Naive B cell (primary cell): Measurements from ENCODE around the gene LPO. TPM values are rescaled to one million over a fixed set of nuclear protein-coding genes. Genes with fewer than 3 reads are reported as not detected.

Experiments used
- ATAC-seq, 2 donors: fragments of 150-1000 bp; cut with Tn5 transposase; 2 replicates each; pipeline ENCODE4 v1.10.0; 2021; ENCODE audit warnings: low read depth in 2 of 2, mild to moderate bottlenecking in 2 of 2, moderate library complexity in 2 of 2
- DNase-seq: peaks from one replicate; pipeline ENCODE4 v3.0.0; 2022
- H3K27ac Mint-ChIP-seq, 6 donors: one replicate each; pipeline ENCODE4 v1.8.0; 2020 to 2022; ENCODE audit warnings: mild to moderate bottlenecking in 6 of 6, mixed read lengths in 6 of 6, moderate library complexity in 5 of 6, inconsistent platforms in 2 of 6
- H3K27me3 Mint-ChIP-seq, 3 donors: one replicate each; pipeline ENCODE4 v1.8.0; 2021 to 2022; ENCODE audit warnings: mixed read lengths in 3 of 3, mild to moderate bottlenecking in 1 of 3
- H3K36me3 Mint-ChIP-seq, 2 donors: one replicate each; pipeline ENCODE4 v1.8.0; 2020 to 2022; ENCODE audit warnings: mixed read lengths in 2 of 2, inconsistent platforms in 1 of 2, mild to moderate bottlenecking in 1 of 2
- H3K4me1 Mint-ChIP-seq, 3 donors: one replicate each; pipeline ENCODE4 v1.8.0; 2020 to 2022; ENCODE audit warnings: mixed read lengths in 3 of 3, inconsistent platforms in 1 of 3, mild to moderate bottlenecking in 1 of 3, moderate library complexity in 1 of 3
- H3K4me3 Mint-ChIP-seq, 8 donors: one replicate each; pipeline ENCODE4 v1.8.0; 2020 to 2022; ENCODE audit warnings: mild to moderate bottlenecking in 8 of 8, mixed read lengths in 8 of 8, moderate library complexity in 8 of 8, inconsistent platforms in 2 of 8
- H3K9me3 Mint-ChIP-seq, 7 donors: one replicate each; pipeline ENCODE4 v1.8.0; 2020 to 2022; ENCODE audit warnings: mixed read lengths in 7 of 7, mild to moderate bottlenecking in 5 of 7, inconsistent platforms in 2 of 7, moderate library complexity in 1 of 7
- polyA plus RNA-seq, 6 donors: library from polyadenylated mRNA; unstranded; fragments of 300-500 nt; fragmentation: Illumina TruSeq; gene quantifications; one replicate each; pipeline ENCODE4 v1.2.3, GENCODE V29; 2021; ENCODE audit warnings: low read depth in 6 of 6

LPO gene
- polyA plus RNA-seq = not detected

DNA sequence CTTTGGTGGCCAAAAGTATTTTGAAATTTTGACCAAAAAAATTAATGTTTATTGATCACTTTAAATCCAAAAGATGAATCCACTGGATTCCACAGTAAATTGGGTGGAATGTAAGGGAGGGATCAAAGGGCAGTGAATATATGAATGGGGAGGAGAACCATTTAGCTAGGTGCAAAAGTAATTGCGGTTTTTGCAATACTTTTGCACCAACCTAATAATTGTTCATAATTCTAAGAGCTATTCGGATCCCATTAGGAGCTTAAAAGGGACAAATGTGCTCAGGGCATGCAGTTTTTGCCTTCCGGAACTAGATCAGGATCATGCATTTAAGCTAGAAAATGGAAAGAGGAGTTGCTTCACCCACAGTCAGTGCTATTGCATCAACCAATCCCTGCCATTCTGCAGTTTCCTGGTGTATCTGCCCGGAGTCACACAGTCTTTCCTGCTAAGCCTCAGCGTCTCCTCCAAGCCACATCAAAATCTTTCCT, at the start of gene LPO:
LPO (plus strand) TSS at position 438 of the 488 bp plus-strand sequence. CDS start 4,396 bp downstream, outside the sequence.
- H3K27ac Mint-ChIP-seq = peak within 1 kb of the TSS in 1 of 6 donors; percentile 85
- no peaks in the 10 kb centered on the region for H3K9me3 Mint-ChIP-seq
- no peak within 1 kb of the TSS for H3K4me3 Mint-ChIP-seq
- no peak for ATAC-seq
- peaks cover 31 to 56% (median 44%) of the 10 kb centered on the region in 3 donors for H3K27me3 Mint-ChIP-seq
- peaks cover 4 to 12% (median 5%) of the 10 kb centered on the region in 3 donors for H3K4me1 Mint-ChIP-seq
- no peak for DNase-seq
- H3K36me3 Mint-ChIP-seq = no peaks in the 10 kb centered on the region

DNA sequence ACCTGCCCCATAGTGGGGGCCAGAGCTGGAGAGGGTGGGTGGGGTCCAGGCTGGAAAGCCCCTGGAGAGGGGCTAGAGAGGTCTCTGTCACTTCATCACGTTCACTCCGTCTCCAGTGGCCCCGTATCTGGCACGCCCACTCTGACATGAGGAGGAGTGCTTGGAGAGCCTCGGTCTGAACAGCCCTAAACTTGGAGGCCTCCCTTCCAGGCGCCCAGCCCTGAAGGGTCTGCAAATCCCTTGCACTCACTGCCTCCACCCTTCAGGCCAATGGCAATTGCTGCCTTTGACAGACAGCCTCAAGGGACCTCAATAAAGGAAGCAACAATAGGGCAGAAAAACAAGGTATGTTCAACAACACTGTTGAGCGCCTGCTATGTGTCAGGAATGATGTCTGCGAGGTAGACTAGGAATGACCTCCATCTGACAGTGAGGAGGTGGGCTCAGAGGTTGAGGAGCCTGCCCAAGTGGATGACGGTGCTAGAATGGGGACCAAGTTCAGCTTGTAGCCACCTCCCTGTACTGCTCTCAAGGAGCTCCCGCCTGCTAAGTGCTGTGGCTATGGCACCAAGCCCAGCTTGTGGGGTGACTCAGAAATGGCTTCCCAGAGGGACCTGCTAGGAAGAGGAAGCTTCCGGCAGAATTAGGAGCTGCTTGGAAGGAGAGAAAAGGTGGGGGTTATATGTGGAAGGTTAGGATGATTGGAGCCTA, 48.8 kb upstream of the LPO start:
- no peaks in the 10 kb centered on the region for H3K36me3 Mint-ChIP-seq
- H3K27me3 Mint-ChIP-seq = peaks cover 11 to 40% (median 23%) of the 10 kb centered on the region in 3 donors
- peaks cover 9 to 15% (median 9%) of the 10 kb centered on the region in 3 donors for H3K4me1 Mint-ChIP-seq
- DNase-seq = no peak
- no peak overlapping the region for H3K4me3 Mint-ChIP-seq
- ATAC-seq = no peak
- no peaks in the 10 kb centered on the region for H3K9me3 Mint-ChIP-seq
- no peak overlapping the region for H3K27ac Mint-ChIP-seq

DNA sequence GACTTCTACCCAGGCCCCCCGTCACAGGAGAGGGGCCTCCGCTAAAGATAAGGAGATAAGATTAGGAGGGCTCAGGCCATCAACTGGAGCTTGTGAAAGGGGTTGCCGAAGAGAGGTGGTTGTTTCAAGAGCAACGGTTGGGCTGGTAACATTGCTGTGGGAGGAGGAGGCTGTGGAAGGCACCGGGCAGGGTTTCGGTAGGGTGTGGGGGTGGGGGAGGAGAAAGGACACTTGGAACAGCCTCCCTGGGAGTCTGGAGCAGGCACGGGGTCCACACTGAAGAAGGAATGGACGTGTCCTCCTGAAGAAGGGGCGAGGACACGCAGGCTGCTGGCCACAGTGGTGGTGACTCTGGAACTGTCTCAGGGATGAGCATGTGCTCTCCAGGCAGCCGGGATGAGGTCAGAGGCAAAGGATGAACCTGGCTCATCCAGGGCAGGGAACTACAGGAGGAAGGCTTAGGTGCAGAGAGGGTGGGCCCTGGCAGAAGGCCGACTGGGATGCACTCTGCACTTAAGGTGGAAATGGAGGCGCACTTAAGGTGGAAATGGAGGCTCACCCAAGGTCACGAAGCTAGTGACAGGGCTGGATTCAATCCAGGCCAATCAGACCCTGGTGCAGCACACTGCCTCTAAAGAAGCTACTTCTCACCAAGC, 47.0 kb upstream of the LPO start:
- no peak overlapping the region for H3K4me3 Mint-ChIP-seq
- no peak overlapping the region for H3K27ac Mint-ChIP-seq
- H3K27me3 Mint-ChIP-seq = peaks cover 11 to 47% (median 37%) of the 10 kb centered on the region in 3 donors
- no peaks in the 10 kb centered on the region for H3K9me3 Mint-ChIP-seq
- H3K36me3 Mint-ChIP-seq = no peaks in the 10 kb centered on the region
- H3K4me1 Mint-ChIP-seq = peaks cover 0 to 6% (median 2%) of the 10 kb centered on the region in 3 donors
- DNase-seq (no peak), ATAC-seq (no peak)

DNA sequence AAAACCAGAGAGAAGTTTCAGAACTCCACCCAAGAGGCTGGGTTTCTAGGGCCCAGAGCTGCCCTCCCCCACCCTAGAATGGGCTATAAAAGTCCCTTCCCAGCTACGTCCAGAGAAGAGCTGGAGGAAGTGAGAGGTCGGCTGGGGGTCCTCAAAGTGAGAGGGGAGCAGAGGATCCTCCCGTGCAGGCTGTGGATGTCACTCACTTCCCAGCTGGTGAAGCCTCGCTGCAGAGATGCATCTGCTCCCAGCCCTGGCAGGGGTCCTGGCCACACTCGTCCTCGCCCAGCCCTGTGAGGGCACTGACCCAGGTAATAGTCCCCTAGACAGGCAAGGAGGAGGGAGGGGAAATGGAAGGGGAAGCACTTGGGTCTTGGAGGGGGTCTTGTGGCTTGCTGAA, 45.8 kb upstream of the LPO start, which contains the start of gene EPX:
EPX (plus strand) TSS at position 115 of the 400 bp plus-strand sequence; CDS start at position 236, 121 bp downstream.
- peaks cover 0 to 4% (median 0%) of the 10 kb centered on the region in 3 donors for H3K4me1 Mint-ChIP-seq
- H3K36me3 Mint-ChIP-seq = no peaks in the 10 kb centered on the region
- H3K27ac Mint-ChIP-seq = no peak within 1 kb of the TSS
- H3K4me3 Mint-ChIP-seq = no peak within 1 kb of the TSS
- no peak for ATAC-seq
- no peak for DNase-seq
- no peaks in the 10 kb centered on the region for H3K9me3 Mint-ChIP-seq
- H3K27me3 Mint-ChIP-seq = peaks cover 6 to 59% (median 49%) of the 10 kb centered on the region in 3 donors

DNA sequence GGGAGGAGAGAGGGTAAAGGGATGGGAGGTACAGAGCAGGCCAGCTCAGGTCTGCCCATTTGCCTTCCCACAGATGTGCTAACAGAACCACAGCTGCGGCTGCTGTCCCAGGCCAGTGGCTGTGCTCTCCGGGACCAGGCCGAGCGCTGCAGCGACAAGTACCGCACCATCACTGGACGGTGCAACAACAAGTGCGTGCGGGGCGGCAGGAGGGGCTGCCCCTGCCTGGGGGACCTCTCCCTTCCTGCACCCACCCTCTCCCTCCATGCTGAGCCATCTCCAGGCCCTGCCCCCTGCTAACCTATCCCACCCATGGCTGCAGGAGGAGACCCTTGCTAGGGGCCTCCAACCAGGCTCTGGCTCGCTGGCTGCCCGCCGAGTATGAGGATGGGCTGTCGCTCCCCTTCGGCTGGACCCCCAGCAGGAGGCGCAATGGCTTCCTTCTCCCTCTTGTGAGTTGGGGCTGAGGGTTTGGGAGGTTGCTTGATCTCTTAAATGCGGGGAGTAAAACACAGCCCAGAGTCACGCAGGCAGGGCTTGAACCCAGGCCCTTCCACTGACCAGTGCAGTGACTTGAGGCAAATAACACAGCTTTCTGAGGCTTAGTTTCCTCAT, 44.6 kb upstream of the LPO start:
- H3K9me3 Mint-ChIP-seq = no peaks in the 10 kb centered on the region
- H3K27me3 Mint-ChIP-seq = peaks cover 12 to 71% (median 61%) of the 10 kb centered on the region in 3 donors
- H3K36me3 Mint-ChIP-seq = no peaks in the 10 kb centered on the region
- peaks cover 0 to 4% (median 0%) of the 10 kb centered on the region in 3 donors for H3K4me1 Mint-ChIP-seq
- DNase-seq (no peak), ATAC-seq (no peak)
- no peak overlapping the region for H3K4me3 Mint-ChIP-seq
- H3K27ac Mint-ChIP-seq = no peak overlapping the region

DNA sequence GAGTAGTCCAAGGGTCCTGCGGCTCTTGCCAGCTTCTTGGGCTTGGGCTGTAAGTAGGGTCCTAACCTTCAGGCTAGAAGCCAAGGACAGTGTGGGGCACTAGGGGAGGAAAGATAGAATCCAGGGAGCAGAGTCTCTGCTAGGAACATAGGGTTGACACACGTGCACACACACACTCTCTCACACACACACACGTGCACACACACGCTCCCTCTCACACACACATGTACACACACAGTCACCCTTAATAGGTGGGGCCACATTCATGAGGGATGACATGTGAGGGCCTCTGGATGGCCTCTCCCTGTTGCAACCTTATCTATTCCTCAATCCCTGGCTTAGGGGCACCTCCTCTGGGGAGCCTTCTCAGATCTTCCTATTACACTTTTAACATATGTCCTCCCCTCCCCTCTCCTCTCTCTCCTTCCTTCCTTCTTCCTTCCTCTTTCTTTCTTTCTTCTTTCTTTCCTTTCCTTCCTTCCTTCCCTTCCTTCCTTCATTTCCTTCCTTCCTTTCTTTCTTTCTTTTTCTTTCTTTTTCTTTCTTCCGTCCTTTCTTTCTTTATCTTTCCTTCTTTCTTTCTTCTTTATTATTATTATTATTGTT, 42.8 kb upstream of the LPO start:
- no peak for ATAC-seq
- H3K4me1 Mint-ChIP-seq = peaks cover 2 to 10% (median 5%) of the 10 kb centered on the region in 3 donors

DNA sequence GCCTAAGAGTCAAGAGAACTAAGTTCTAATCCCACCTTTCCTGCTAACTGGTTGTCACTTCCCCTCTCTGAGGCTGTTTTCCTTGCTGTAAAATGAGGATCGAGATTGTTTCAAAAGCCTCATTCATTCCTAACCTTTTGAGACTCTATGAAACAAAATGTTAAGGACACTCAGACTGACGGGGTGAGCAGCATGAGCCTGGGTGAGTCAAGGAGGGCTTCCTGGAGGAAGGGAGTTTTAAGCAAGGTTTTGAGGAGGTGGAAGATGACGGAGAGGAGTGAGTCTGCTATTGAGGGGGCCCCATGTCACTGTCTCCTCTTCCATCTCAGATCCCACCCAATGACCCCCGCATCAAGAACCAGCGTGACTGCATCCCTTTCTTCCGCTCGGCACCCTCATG, 41.8 kb upstream of the LPO start:
- Mint-ChIP-seq H3K9me3 (no peaks in the 10 kb centered on the region), H3K36me3 (no peaks in the 10 kb centered on the region), H3K27me3 (peaks cover 11 to 62% (median 51%) of the 10 kb centered on the region in 3 donors), H3K27ac (no peak overlapping the region), H3K4me3 (no peak overlapping the region), H3K4me1 (peaks cover 2 to 10% (median 5%) of the 10 kb centered on the region in 3 donors)
- no peak for ATAC-seq
- no peak for DNase-seq

More for the DNA sequence above, 42.8 kb upstream of the LPO start:
- Mint-ChIP-seq H3K4me3 (no peak overlapping the region), H3K27me3 (peaks cover 11 to 71% (median 60%) of the 10 kb centered on the region in 3 donors), H3K9me3 (no peaks in the 10 kb centered on the region), H3K36me3 (no peaks in the 10 kb centered on the region), H3K27ac (no peak overlapping the region)
- DNase-seq = no peak

DNA sequence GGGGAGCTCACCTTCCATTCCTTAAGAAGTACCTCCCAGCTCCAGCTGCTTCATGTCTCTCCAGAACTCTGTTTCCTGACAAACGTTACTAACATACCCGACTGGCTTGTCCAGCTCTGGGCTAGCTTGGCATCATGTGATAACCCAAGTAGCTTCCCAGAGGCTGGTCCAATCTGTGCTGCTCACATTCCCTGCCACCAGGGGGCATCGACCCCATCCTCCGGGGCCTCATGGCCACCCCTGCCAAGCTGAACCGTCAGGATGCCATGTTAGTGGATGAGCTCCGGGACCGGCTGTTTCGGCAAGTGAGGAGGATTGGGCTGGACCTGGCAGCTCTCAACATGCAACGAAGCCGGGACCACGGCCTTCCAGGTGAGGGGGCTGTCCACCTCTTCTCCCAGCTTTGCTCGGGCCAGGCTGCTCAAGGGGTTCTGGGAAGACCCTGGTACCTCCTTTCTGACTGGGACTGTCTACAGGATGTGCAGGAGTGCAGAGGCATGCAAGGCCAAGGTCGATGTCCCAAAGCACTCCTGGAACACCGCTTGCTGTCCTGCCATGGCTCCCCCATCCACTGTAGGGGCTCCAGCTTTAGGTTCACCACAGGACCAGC, 38.3 kb upstream of the LPO start:
- Mint-ChIP-seq H3K27ac (no peak overlapping the region), H3K9me3 (no peaks in the 10 kb centered on the region), H3K27me3 (peaks cover 11 to 46% (median 45%) of the 10 kb centered on the region in 3 donors), H3K36me3 (no peaks in the 10 kb centered on the region), H3K4me1 (peaks cover 2 to 10% (median 5%) of the 10 kb centered on the region in 3 donors), H3K4me3 (no peak overlapping the region)
- DNase-seq = peak; percentile 33
- ATAC-seq = peak; percentile 68 to 89

DNA sequence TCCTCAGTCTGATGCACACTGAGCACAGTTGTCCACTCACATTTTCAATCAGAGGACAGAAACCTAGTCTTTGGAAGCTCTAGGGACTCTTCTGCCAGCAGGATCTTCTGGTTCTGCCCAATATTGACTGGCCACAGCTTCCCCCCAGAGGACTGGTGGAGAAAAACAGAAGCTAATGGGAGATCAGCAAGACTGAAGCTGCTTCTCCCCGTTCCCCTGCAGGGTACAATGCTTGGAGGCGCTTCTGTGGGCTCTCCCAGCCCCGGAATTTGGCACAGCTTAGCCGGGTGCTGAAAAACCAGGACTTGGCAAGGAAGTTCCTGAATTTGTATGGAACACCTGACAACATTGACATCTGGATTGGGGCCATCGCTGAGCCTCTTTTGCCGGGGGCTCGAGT, 35.5 kb upstream of the LPO start:
- H3K4me3 Mint-ChIP-seq = no peak overlapping the region
- H3K9me3 Mint-ChIP-seq = no peaks in the 10 kb centered on the region
- peaks cover 2 to 6% (median 5%) of the 10 kb centered on the region in 3 donors for H3K4me1 Mint-ChIP-seq
- H3K27me3 Mint-ChIP-seq = peaks cover 10 to 23% (median 20%) of the 10 kb centered on the region in 3 donors
- no peaks in the 10 kb centered on the region for H3K36me3 Mint-ChIP-seq
- no peak for ATAC-seq
- no peak overlapping the region for H3K27ac Mint-ChIP-seq
- no peak for DNase-seq

DNA sequence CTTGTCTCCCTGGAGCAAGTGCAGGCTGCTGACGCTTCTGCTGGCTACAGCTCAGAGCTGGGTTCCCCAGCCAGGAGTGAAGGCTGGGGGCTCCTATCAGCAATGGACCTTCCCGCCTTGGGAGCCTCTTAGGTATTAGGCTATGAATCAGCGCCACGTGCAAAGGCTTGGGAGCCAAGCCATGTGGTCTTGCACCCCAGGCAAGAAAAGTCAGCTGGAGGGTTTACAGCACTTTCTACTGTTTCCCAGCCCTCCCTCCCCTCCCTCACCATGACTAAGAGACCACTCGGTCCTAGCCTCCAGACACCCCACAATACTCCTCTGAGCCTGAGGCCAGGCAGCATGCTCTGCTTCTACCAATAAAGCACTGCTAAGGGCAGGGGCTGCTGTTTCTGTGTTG, 33.6 kb upstream of the LPO start:
- Mint-ChIP-seq H3K36me3 (peaks cover 9% of the 10 kb centered on the region in 2 donors), H3K4me1 (peaks cover 2 to 5% (median 3%) of the 10 kb centered on the region in 3 donors), H3K27ac (no peak overlapping the region), H3K27me3 (peaks cover 4 to 6% (median 6%) of the 10 kb centered on the region in 3 donors), H3K9me3 (no peaks in the 10 kb centered on the region), H3K4me3 (no peak overlapping the region)
- ATAC-seq (no peak), DNase-seq (no peak)

DNA sequence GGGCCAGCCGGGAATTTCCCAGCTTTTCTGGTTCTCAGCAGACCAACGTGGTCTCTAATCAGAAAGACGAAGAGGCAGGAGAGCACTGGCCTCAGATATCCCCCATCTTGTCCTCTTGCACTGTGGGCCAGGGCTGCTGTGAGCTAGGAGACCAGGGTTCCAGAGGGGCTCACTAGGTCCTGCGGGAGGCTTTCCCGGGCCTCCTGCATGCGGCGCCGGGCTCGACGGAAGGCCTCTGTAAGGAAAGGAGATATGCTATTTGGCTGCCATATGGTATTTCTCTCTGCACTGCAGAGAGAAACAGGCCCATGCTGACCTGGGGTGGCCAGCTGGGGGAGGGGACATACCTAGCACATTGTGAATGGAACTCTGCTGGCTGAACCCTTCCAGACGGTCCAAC, 32.4 kb upstream of the LPO start:
- Mint-ChIP-seq H3K9me3 (no peaks in the 10 kb centered on the region), H3K4me1 (no peaks in the 10 kb centered on the region), H3K4me3 (no peak overlapping the region), H3K36me3 (peaks cover 14 to 16% of the 10 kb centered on the region in 2 donors), H3K27ac (no peak overlapping the region), H3K27me3 (no peaks in the 10 kb centered on the region)
- DNase-seq (no peak), ATAC-seq (no peak)

DNA sequence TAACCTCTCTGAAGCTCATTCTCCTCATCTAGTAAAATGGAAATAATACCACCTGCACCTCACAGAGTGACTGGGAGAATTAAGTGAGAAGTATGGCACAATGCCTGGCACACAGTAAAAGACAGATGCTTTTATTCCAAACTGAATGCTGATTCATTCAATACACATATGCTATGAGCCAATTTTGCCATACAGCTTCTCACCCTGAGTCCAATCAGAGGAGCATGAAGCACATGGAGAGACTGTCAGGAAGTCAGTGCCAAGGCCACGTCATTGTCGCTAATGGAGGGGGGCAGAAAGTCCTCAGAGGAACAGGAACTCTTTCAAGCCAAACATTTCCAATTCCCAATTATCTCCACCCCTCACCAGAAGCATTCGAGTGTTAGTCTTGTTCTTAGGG, 30.9 kb upstream of the LPO start:
- H3K27ac Mint-ChIP-seq = no peak overlapping the region
- H3K36me3 Mint-ChIP-seq = peaks cover 14 to 16% of the 10 kb centered on the region in 2 donors
- H3K4me3 Mint-ChIP-seq = no peak overlapping the region

DNA sequence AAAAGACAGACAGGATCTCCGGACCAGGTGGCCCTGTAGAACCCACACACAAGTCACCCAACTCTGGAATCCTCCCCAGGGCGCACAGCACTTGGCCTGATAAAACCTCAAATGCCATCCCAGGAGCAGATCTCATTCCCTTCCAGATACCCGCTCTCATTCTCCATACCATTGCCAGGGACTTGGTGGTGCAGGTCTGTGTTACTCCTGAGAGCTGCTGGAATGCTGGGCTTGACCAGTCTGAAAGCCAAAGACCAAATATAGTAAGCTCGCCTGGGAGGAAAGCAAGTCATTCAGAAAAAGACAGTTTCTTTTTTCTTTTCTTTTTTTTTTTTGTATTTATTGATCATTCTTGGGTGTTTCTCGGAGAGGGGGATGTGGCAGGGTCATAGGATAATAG, 30.0 kb upstream of the LPO start:
- Mint-ChIP-seq H3K27ac (no peak overlapping the region), H3K4me1 (no peaks in the 10 kb centered on the region), H3K36me3 (peaks cover 15 to 20% of the 10 kb centered on the region in 2 donors), H3K27me3 (no peaks in the 10 kb centered on the region), H3K4me3 (no peak overlapping the region), H3K9me3 (no peaks in the 10 kb centered on the region)
- DNase-seq (no peak), ATAC-seq (no peak)

More for the DNA sequence above, 30.9 kb upstream of the LPO start:
- Mint-ChIP-seq H3K27me3 (no peaks in the 10 kb centered on the region), H3K4me1 (no peaks in the 10 kb centered on the region), H3K9me3 (no peaks in the 10 kb centered on the region)
- DNase-seq (no peak), ATAC-seq (no peak)
